NCI-H128 (cell line): ENCODE results near the gene CELF2.

Source experiments
- DNase-seq: peaks from one replicate; lab custom pipeline; 2025; ENCODE audit not compliant: unreplicated experiment; lab: John Stamatoyannopoulos, UW

Gene CELF2

DNA sequence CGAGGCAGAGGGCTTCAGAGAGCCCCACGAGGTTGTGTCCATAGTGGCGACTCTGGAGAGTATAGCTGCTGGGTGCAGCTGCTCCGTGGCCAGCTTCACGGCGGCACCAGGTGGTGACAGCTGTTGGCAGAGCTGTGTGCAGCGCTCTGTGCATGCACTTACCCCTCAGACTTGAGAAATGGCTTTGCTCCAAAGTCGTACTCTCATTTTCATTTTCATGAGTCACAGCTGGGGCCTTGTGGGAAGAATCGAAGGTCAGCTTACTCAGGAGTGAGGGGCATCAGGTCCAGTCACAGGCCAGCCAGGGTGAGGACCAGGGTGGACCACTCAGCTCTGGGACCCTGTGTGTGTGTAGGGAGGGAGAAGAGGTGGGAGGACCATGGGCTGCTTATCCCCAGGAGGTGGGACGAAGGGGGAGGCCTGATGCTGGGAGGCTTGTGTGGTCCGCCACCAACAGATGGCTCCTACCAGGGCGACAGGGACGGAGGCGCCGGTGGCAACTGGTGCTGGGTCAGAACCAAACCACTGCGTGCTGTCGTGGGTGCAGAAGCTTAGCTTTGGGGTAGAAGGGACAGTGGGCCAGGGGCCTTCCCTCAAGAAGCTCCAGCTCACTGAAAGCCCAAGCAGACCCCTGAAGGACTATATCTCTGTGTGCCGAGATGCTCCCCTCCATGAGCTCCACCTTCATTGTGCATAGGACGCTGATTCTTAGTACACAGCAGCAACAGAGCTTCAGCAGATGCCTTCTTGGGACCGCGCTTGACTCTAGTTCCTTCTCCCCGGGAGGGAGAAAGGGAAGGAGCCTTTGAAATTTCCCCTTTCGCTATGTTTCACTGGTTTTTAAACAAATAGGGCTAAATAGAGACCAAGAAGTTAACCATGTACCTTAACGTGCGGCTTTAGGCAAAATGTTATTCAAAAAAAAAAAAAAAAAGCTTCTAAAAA lies 225.0 kb downstream of the CELF2 start:
- no peak for DNase-seq

DNA sequence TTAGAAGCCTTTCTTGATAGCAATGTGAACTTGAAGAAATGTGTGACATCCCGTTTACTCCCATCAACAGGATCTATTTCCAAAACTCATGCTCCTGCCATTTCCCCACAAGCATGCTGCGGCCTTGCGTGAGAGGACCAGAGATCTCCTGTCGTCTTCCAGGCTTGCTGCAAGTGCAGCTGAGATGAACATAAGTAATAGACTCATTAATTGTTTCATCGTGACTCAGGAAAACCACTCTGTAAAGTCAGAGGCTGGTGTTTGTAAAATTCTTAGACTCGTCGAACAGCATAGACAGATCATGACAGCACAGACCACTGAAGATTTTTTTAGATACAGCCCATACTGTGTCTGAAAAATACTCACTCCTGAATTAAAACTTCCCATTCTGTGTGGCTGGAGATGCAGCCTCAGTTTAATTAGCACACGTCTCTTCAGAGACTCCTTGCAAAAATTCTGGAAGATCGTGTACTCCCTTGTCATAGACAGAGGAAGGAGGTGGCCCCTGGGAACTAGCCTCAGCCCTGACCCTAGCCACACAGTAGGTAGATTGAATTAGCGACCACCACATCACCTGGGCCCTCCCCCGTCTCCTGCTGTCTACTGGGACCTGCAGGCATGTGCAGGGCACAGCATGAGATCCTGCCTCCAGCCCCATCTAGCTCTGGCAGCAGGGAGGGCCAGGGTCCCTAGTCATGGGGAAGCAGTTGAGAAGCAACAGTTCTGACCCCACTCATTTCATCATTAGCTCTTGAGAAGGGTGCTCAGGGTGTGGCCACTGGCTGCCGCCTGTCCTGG lies 226.0 kb downstream of the CELF2 start:
- no peak for DNase-seq

DNA sequence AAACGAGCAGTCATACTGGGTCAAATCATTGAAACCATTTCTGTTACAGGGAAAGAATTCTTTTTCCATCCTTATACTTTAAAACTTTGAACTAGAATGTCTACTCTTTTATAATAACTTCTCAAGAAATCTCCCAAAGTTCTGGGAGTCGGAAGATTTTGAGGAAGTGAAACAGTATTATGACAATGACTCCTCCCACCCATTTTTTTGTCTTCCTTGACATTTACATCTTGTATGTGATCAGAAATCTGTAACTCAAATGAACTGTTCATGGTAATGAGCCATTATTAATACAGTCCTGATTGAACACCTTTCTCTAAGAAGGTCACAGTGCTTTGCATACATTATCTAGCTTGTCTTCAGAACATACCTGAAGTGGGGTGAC lies 227.4 kb downstream of the CELF2 start:
- no peak for DNase-seq

DNA sequence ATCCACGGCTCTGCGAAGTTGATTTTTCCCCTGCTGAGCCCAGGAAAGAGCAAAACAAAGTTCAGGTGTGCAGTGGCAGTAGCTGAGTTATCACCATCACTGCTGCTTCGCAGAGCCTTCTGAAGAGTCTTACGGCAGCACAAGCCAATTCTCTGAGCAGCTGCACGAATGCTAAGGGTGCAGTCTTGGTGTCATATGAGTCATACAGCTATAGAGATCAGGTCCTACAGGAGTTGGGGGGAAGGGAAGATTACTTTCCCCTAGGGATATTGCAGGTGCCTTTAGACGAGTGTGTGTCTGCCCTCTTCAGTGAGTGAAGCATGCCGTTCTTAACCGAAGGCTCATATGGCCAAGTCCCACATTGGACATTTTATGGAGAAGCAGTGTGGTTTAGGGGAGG lies 227.8 kb downstream of the CELF2 start:
- no peak for DNase-seq

DNA sequence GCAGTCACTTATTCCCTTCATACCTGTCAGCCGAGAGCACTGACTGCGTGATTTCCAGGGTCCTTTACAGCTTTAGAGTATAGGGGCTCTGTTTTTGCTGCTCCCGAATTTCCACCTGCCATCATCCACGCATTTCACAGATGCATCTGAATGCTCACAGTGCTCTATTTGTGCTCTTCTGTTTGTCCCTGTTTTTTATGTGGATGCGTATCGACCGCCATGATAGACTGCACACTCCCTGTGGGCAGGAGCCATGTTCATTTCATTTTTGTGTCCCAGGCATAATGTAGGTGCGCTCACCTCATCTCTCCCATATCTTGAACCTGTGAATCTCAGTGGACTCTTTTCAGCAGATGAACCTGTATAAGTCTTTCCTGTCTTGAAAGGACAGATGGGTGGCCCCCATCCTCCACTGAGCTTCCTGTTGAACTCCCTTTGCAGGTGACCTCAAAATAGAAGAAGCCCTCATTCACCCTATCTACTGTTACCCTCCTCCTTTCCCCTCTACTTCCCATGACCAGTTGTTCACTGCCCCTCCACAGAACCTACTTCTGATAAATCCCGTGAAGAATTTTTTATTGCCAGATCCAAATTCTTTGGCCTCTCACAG lies 228.4 kb downstream of the CELF2 start:
- DNase-seq, result no peak

DNA sequence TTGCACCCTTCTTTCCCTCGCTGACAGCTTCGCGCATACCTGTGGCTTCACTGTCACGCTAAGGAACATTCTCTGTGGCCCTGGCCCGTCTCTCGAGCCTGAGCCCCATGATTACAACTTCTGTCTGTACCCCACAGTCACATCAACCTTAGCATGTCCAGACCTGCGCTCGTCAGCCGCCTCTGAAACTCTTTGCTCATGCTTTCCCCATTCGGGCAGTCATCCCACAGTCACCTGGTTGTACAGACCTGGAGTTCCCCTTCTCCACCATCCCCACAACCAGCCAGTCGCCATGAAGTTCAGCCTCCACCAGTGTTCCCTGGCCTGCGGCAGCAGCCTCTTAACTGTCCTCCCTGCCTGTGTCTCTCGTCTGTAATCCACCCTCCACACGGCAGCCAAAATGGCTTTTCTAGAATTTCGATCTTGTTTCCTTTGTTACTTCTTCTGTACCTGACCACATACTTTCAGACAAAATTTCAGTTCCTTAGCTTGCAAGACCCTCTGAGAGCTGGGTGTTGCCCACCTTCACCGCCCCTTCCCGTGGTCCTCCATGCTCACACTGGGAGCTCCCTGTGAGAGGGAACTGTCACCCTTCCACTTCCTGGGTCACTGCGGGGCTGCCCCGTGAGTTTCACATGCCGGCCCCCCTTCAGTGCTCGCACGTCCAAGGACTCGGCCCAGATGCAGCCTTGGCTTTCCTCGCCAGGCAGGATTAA lies 229.2 kb downstream of the CELF2 start:
- DNase-seq, result no peak

DNA sequence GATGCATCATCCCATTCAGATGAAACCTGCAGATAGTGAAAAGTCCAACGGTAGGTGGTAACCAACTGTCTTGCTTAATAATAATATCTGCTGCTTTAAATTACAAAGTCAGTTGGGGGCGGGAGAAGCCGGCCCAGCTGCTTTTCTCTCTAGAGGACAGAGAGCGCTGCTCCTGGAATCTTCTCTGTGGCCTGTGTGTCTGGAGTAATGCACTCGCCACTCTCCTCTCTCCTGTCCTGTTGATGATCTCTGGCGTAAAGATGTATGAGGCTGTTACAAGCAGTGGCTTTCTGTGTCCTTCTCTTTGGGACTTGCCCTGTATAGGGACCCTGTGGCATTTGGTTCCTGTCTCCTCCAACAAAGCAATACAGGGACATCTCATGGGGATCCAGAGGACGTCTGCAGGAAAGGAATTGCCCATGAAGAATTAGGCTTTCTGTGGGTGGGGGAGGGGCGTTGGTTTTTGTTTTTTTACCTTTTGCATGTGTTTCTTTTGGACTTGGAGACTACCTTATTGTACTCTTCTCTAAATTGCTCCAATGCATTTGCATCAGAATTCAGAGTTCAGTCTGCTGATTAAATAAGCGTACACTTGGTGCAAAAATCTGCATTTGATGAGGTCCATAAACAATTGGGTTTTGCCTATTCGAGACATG lies 231.6 kb downstream of the CELF2 start:
- DNase-seq, result no peak

DNA sequence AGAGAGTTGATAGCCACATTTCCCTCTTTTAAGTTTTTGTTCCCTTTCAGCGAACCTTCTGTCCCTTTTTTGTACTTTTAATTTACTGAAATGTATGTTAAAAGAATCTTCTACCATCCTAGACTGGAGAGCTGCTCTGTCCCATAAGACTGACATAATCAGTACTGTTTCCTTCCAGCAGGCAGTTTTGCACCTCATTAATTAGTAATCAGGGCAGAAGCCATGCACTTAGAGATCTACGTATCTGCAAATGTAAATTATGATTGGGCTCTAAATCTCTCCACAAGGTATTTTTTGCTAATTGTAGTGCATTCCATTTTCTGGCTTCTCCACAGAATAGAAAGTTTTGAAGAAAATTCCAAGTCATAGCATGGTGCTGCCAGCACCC lies 232.1 kb downstream of the CELF2 start:
- DNase-seq, result no peak

DNA sequence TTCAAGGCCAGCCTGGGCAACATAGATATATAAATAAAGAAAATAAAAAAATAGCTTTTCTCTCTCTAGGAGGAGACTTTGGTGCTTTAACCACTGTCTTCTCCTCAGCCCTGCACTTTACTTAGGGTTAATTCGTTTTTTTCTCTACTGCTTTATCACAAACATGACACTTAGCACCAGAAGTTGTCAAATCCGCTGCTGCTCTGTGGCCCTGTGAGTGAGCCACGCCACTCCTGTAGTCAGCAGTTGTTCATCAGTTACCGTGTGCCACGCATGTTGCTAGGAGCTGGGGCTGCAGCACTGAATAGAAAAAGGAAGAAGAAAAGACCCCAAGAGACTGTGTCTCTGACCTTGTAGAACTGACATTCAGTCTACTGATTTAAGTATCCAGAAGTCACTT lies 232.6 kb downstream of the CELF2 start:
- no peak for DNase-seq

DNA sequence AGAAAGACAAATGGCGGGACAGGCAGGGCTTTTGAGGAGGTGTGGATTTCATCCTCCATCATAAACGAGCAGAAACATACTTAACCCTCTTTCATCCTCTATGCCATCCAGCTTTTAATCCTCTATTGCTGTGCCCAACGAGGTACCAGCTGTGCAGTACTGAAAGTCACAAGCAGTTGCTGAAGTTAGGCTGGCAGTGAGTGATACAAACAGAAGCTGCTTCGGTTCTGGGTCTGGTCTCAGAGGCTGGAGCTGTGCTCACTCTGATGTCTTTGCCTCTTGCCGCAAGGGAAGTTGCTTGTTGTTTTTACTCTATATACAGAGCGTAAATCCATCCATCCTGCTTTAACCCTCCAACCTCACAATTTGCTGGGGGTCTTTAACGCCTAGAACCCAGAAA lies 235.2 kb downstream of the CELF2 start:
- no peak for DNase-seq

DNA sequence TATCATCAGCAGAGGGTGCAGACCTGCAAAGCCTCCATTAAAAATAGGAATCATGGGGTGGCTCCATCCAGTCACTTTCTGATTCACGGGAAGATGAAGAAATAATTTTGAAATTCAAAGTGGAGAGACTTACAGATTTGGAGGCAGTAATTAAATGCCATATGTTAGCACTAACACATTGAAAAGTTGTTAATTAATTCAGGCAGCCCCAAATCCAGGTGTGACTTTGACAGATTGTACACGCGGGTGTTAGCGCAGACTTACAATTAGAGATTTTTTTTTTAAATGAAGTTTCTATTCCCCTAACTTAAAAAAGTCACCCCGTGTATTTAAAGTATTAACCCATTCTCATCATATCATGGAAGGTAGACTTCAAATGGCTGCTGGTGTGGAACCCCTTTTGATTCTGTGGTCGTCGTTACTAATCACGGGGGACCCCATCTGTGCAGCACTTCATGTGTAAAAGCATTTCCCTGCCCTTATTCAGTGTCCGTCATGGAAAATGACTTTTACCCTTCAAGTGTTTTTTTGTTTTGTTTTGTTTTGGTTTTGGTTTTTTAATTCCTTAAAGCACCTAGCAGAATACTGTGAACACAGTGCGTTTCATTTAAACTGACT lies 235.8 kb downstream of the CELF2 start:
- no peak for DNase-seq

DNA sequence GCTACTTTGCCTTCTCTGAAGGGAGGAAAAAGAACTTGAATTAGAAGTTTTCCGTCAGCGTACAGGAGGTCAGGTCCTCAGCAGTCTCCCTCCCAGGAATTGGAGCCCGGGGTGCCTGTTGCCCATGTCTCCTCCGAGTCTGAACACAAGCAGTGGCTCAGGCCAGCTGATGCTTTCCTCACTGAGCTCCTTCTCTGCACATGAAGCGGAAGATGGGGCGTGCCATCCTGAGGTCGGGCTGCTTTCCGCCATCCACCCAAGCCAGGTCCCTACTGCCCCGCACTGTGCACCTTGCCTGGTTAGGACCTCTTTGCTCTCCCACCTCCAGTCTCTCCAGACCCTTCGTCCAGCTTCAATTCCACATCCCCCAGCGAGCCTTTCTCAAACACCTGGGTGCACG lies 237.5 kb downstream of the CELF2 start:
- no peak for DNase-seq

DNA sequence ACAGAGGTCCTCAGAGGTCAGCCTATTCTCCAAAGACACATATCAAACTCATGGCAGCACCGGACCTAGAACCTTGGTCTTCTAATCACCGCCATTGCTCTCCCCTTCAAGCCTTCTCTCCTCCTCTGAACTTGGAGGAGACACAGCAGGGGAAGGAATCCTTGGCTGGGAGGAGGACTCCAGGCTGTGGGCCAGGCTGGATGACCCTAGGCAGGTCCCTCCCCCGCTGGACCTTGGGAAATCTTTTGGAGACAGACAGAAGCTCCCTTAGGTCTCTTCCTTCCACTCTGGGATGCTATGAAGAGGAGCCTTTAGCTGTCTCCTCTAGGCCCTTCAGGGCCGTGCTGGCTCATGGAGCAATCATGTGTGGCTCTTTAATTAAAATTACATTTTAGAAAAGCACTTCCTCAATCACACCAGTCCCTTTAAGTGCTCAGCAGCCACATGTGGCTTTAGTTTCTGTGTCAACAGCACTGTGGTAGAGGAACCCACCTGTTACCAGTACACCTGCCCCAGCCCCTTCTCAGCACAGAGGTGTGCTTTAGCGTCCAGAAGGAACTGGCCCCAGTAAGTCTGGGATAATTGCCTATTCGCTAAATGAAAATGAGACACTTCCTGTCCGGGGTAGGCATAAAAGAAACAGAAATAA lies 238.2 kb downstream of the CELF2 start:
- no peak for DNase-seq

DNA sequence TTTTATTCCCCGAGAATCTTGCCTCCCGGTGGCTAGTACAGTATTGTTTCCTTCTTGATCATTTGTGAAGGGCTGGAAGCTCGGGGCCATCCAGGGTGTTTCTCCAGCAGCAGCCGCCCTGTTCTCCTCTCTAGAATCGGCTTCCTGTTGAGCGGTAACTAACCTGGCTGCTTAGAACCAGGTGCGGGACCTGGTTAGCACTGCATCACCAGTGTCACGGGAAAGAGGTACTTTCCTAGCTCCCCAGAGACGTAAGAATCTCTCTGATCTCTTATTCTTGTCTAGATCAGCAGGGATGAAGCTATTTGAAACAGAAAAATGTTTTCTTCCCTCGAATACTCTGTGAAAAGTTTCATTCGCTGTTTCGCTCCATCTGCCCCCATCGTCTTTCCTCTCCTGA lies 239.2 kb downstream of the CELF2 start:
- DNase-seq, result no peak

DNA sequence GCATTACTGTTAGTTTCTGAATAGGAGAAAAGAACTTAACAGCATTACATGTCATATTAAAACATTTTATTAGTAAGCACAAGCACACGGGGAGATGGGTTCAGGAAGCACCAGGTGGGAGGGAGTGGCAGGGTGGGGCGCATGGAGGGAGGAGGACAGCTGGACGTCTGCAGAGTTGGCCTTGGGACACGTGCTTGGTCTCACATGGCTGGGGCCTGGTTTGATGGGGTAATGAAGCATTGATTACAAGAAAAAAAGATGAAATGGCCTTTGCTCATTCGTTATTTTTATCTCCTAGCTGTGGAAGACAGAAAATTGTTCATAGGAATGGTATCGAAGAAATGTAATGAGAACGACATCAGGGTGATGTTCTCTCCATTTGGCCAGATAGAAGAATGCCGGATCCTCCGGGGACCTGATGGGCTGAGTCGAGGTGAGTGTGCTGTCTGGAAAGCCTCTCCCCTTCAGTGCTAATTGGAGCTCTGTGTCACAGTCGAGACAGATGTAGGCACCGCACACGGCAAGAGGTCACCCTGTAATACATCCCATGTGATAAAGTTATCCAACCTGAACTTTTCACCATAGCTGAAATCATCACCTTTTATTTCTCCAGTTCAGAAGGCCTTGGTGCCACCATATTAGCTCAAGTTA lies 239.9 kb downstream of the CELF2 start:
- no peak for DNase-seq

DNA sequence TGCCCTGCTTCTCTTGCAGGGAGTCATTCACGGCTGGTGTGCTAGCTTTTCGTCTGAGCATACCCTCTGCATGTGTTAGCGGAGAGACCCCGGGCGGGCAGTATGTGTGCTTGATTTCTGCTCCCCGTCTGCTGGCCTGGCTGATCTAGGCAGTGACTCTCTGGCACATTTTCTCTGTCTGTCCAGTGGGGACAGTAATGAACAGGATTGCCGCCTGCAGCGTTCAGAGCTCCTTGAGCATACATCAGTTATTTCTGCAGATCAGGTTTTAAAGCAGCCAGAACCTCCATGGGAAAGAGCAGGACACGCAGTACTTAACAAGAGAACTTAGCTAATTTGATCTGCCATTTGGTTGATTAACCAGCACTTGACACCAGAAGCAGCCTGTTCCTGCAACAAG lies 242.5 kb downstream of the CELF2 start:
- no peak for DNase-seq

DNA sequence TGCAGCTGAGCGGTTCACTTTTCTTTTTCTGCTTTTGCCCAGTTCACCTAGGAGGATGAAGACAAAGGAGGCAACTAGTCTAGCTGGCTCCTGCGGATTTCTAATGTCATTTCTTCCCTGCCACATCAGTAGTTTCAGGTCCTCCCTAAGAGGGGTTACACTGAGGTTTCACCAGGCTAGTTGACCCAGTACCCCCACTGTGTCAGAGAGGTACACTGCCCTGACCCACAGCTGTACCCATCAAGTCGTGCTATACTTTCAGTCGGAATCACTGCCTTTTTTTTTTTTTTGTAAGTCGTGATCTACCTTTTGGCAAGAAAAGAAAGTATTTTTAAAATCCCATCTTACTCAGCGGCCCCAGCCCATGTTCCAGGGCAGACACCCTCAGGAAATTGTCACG lies 243.5 kb downstream of the CELF2 start:
- DNase-seq, result no peak

DNA sequence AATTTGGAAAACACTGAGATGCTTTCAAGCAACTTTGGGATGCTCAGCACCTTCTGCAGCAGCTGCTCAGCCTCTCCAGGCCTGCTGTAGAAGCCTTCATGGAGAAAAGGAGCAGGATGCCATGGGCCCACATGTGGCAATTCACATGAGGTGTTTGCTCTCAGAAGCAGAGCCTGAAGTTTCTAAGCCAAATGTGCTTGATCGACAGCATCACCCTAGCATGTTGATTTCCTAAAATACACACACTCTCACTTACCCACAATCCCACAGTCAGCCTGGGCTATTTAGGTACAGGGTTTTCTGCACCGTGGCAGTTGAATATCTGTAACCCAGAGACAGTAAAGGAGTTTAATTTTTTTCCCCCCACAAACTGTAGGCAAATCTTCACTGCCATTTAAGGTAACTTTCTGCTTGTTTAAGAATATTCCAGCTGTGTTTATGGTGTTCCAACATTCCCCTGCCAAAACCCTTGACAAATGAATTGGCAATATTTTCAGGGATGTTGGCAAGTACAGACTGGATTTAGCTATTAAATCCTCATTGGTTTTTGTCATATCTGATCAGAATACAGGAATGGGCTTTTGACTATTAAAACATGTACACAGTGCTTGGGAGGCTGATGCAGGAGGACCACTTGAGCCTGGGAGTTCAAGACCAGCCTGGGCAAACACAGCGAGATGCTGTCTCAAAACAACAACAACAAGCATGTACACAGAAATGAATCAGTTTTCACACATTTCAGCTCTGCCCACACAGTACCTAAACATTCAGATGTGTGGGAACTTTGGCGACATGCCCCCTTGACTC lies 244.2 kb downstream of the CELF2 start:
- DNase-seq, result no peak
